NCI-H82 treated with DMSO at 0.1 percent for 48 hours (cell line): ENCODE data around the gene TANC1.

Experiments used
- DNase-seq: peaks from one replicate; lab custom pipeline; 2025; ENCODE audit not compliant: unreplicated experiment; lab: John Stamatoyannopoulos, UW

TANC1 gene

GRCh38 chr2:159109517-159109916 is 141.1 kb downstream of the TANC1 start:
- DNase-seq = no peak

- no peak for DNase-seq
Measured at GRCh38 chr2:159110784-159111183, 142.3 kb downstream of the TANC1 start.

GRCh38 chr2:159111346-159111927 is 143.0 kb downstream of the TANC1 start:
- DNase-seq = no peak

- DNase-seq = no peak
Measured at GRCh38 chr2:159114835-159115234, 146.4 kb downstream of the TANC1 start.

GRCh38 chr2:159116922-159117321 is 148.5 kb downstream of the TANC1 start:
- no peak for DNase-seq

- DNase-seq = no peak
Measured at GRCh38 chr2:159117658-159118057, 149.2 kb downstream of the TANC1 start.

- DNase-seq = peak; percentile 62
Measured at GRCh38 chr2:159118115-159118858, 149.8 kb downstream of the TANC1 start.

GRCh38 chr2:159118859-159119500 is 150.5 kb downstream of the TANC1 start:
- no peak for DNase-seq

- DNase-seq = no peak
Measured at GRCh38 chr2:159119652-159120257, 151.3 kb downstream of the TANC1 start.

- no peak for DNase-seq
Measured at GRCh38 chr2:159123786-159124185, 155.3 kb downstream of the TANC1 start.

GRCh38 chr2:159124441-159124911 is 156.0 kb downstream of the TANC1 start:
- peak; percentile 21 for DNase-seq

GRCh38 chr2:159124931-159125467 is 156.6 kb downstream of the TANC1 start:
- DNase-seq = peak; percentile 91

- peak; percentile 93 for DNase-seq
Measured at GRCh38 chr2:159125858-159126257, 157.4 kb downstream of the TANC1 start.

GRCh38 chr2:159126432-159127022 is 158.1 kb downstream of the TANC1 start:
- peak; percentile 44 for DNase-seq

- DNase-seq = peak; percentile 37
Measured at GRCh38 chr2:159128191-159128590, 159.8 kb downstream of the TANC1 start.

GRCh38 chr2:159129269-159129668 is 160.8 kb downstream of the TANC1 start:
- DNase-seq = no peak

- peak; percentile 16 for DNase-seq
Measured at GRCh38 chr2:159129824-159130223, 161.4 kb downstream of the TANC1 start.

GRCh38 chr2:159130302-159130701 is 161.9 kb downstream of the TANC1 start:
- no peak for DNase-seq

- DNase-seq = peak; percentile 22
Measured at GRCh38 chr2:159131267-159131913, 162.9 kb downstream of the TANC1 start.

GRCh38 chr2:159131914-159132281 is 163.5 kb downstream of the TANC1 start:
- DNase-seq = no peak

GRCh38 chr2:159133797-159134196 is 165.4 kb downstream of the TANC1 start:
- no peak for DNase-seq
